Skeletal muscle satellite cell (primary cell): ENCODE results near the gene LAMTOR4.

Source experiments
- H3K27me3 ChIP-seq: 2 replicates; pipeline ENCODE4 v1.7.0; 2013; ENCODE audit warnings: low read length; ENCODE audit not compliant: control insufficient read depth, insufficient read depth
- H3K36me3 ChIP-seq: 2 replicates; pipeline ENCODE4 v1.7.0; 2013; ENCODE audit warnings: mild to moderate bottlenecking, control low read depth, low read length; ENCODE audit not compliant: insufficient read depth
- H3K4me1 ChIP-seq: 2 replicates; pipeline ENCODE4 v1.7.0; 2013; ENCODE audit warnings: low read length; ENCODE audit not compliant: control insufficient read depth, insufficient read depth
- H3K4me2 ChIP-seq: 2 replicates; pipeline ENCODE4 v1.7.0; 2013; ENCODE audit warnings: mild to moderate bottlenecking, low read length
- H3K4me3 ChIP-seq: 2 replicates; pipeline ENCODE4 v1.7.0; 2013; ENCODE audit warnings: low read length
- H3K9ac ChIP-seq: 2 replicates; pipeline ENCODE4 v1.7.0; 2013; ENCODE audit warnings: mild to moderate bottlenecking, low read depth, low read length, moderate library complexity
- H3K9me3 ChIP-seq: replicated peaks from 2 replicates; pipeline ENCODE4 v1.7.0; 2013; ENCODE audit warnings: mild to moderate bottlenecking, control low read depth, low read length

Gene LAMTOR4

GRCh38 chr7:100169147-100169850 lies 20.6 kb downstream of the LAMTOR4 start:
- no peak overlapping the region for H3K9ac ChIP-seq
- H3K4me3 ChIP-seq, result no peak overlapping the region
- no peaks in the 10 kb centered on the region for H3K9me3 ChIP-seq

GRCh38 chr7:100170101-100170897 lies 21.6 kb downstream of the LAMTOR4 start:
- Histone ChIP-seq H3K4me1 (peaks cover 18% of the 10 kb centered on the region), H3K27me3 (no peaks in the 10 kb centered on the region)

More at GRCh38 chr7:100169147-100169850, 20.6 kb downstream of the LAMTOR4 start:
- no peak overlapping the region for H3K4me2 ChIP-seq
- peaks cover 18% of the 10 kb centered on the region for H3K4me1 ChIP-seq
- H3K27me3 ChIP-seq, result no peaks in the 10 kb centered on the region
- peaks cover 3% of the 10 kb centered on the region for H3K36me3 ChIP-seq

GRCh38 chr7:100171087-100171681 lies 22.5 kb downstream of the LAMTOR4 start:
- Histone ChIP-seq H3K9ac (no peak overlapping the region), H3K4me3 (no peak overlapping the region), H3K36me3 (peaks cover 3% of the 10 kb centered on the region), H3K4me1 (peaks cover 18% of the 10 kb centered on the region), H3K9me3 (no peaks in the 10 kb centered on the region), H3K27me3 (no peaks in the 10 kb centered on the region), H3K4me2 (no peak overlapping the region)

More at GRCh38 chr7:100170101-100170897, 21.6 kb downstream of the LAMTOR4 start:
- Histone ChIP-seq H3K9me3 (no peaks in the 10 kb centered on the region), H3K36me3 (peaks cover 3% of the 10 kb centered on the region), H3K4me3 (no peak overlapping the region), H3K9ac (no peak overlapping the region), H3K4me2 (no peak overlapping the region)

- H3K4me2 ChIP-seq, result no peak overlapping the region
- H3K4me1 ChIP-seq, result peaks cover 23% of the 10 kb centered on the region
- no peaks in the 10 kb centered on the region for H3K27me3 ChIP-seq
- no peak overlapping the region for H3K9ac ChIP-seq
- no peaks in the 10 kb centered on the region for H3K9me3 ChIP-seq
- H3K36me3 ChIP-seq, result peaks cover 3% of the 10 kb centered on the region
- no peak overlapping the region for H3K4me3 ChIP-seq
Measured at GRCh38 chr7:100171840-100172239, 23.1 kb downstream of the LAMTOR4 start.

GRCh38 chr7:100173806-100174495 lies 25.2 kb downstream of the LAMTOR4 start:
- no peak overlapping the region for H3K4me2 ChIP-seq
- H3K36me3 ChIP-seq, result peaks cover 3% of the 10 kb centered on the region
- H3K9ac ChIP-seq, result no peak overlapping the region
- no peaks in the 10 kb centered on the region for H3K27me3 ChIP-seq
- no peaks in the 10 kb centered on the region for H3K9me3 ChIP-seq
- H3K4me3 ChIP-seq, result no peak overlapping the region
- peaks cover 9% of the 10 kb centered on the region for H3K4me1 ChIP-seq

GRCh38 chr7:100174582-100174981 lies 25.9 kb downstream of the LAMTOR4 start:
- Histone ChIP-seq H3K9ac (no peak overlapping the region), H3K36me3 (peaks cover 3% of the 10 kb centered on the region), H3K27me3 (no peaks in the 10 kb centered on the region), H3K4me3 (no peak overlapping the region), H3K4me2 (no peak overlapping the region), H3K4me1 (peaks cover 6% of the 10 kb centered on the region), H3K9me3 (no peaks in the 10 kb centered on the region)

GRCh38 chr7:100175296-100175935 lies 26.7 kb downstream of the LAMTOR4 start:
- Histone ChIP-seq H3K4me1 (peaks cover 6% of the 10 kb centered on the region), H3K9ac (no peak overlapping the region), H3K9me3 (no peaks in the 10 kb centered on the region), H3K4me3 (no peak overlapping the region), H3K27me3 (no peaks in the 10 kb centered on the region), H3K4me2 (no peak overlapping the region), H3K36me3 (peaks cover 3% of the 10 kb centered on the region)

- Histone ChIP-seq H3K9ac (peak overlapping the region; percentile 85), H3K4me1 (peaks cover 6% of the 10 kb centered on the region), H3K9me3 (no peaks in the 10 kb centered on the region)
Measured at GRCh38 chr7:100176096-100177044, 27.7 kb downstream of the LAMTOR4 start.

GRCh38 chr7:100177045-100178001 lies 28.6 kb downstream of the LAMTOR4 start, which contains the start of the genes GPC2 and STAG3:
GPC2 (minus strand) TSS chr7:100177381; CDS start chr7:100177199, 182 bp downstream.
STAG3 (plus strand) TSS chr7:100177918; CDS start chr7:100180557, 2,639 bp downstream.
- Histone ChIP-seq H3K4me3 (peak within 1 kb of the TSS; percentile 83), H3K9ac (peak within 1 kb of the TSS; percentile 85), H3K27me3 (peaks cover 3% of the 10 kb centered on the region), H3K9me3 (no peaks in the 10 kb centered on the region), H3K4me1 (peaks cover 6% of the 10 kb centered on the region), H3K4me2 (peak within 1 kb of the TSS; percentile 94), H3K36me3 (peaks cover 3% of the 10 kb centered on the region)

More at GRCh38 chr7:100176096-100177044, 27.7 kb downstream of the LAMTOR4 start:
- Histone ChIP-seq H3K4me2 (peak overlapping the region; percentile 94), H3K4me3 (peak overlapping the region; percentile 83), H3K27me3 (peaks cover 3% of the 10 kb centered on the region), H3K36me3 (peaks cover 3% of the 10 kb centered on the region)
